HG03045 (cell line): ENCODE results near the gene PRKCQ.

Experiments
- ATAC-seq: cut with Tn5 transposase; IDR thresholded peaks from one replicate; pipeline ENCODE4 v1.9.1; 2021; ENCODE audit warnings: mild to moderate bottlenecking, moderate library complexity; ENCODE audit not compliant: unreplicated experiment

Gene PRKCQ

GRCh38 chr10:6528198-6528950, 51.7 kb downstream of the PRKCQ start:
- ATAC-seq = no peak

GRCh38 chr10:6525599-6526165, 54.4 kb downstream of the PRKCQ start:
- ATAC-seq = no peak

- ATAC-seq = no peak
Measured at GRCh38 chr10:6522230-6522629, 57.8 kb downstream of the PRKCQ start.

GRCh38 chr10:6520138-6520537, 59.9 kb downstream of the PRKCQ start:
- no peak for ATAC-seq

- ATAC-seq = no peak
Measured at GRCh38 chr10:6518791-6519429, 61.2 kb downstream of the PRKCQ start.

GRCh38 chr10:6516929-6517284, 63.2 kb downstream of the PRKCQ start:
- ATAC-seq = no peak

- ATAC-seq = no peak
Measured at GRCh38 chr10:6516281-6516928, 63.7 kb downstream of the PRKCQ start.

- no peak for ATAC-seq
Measured at GRCh38 chr10:6514844-6515780, 65.0 kb downstream of the PRKCQ start.

- no peak for ATAC-seq
Measured at GRCh38 chr10:6514180-6514579, 65.9 kb downstream of the PRKCQ start.

GRCh38 chr10:6513476-6513875, 66.6 kb downstream of the PRKCQ start:
- no peak for ATAC-seq

- ATAC-seq = no peak
Measured at GRCh38 chr10:6512182-6512581, 67.9 kb downstream of the PRKCQ start.

GRCh38 chr10:6511347-6511746, 68.7 kb downstream of the PRKCQ start:
- no peak for ATAC-seq

- no peak for ATAC-seq
Measured at GRCh38 chr10:6507311-6507710, 72.8 kb downstream of the PRKCQ start.

- ATAC-seq = no peak
Measured at GRCh38 chr10:6505300-6505699, 74.8 kb downstream of the PRKCQ start.

- no peak for ATAC-seq
Measured at GRCh38 chr10:6504296-6504695, 75.8 kb downstream of the PRKCQ start.

GRCh38 chr10:6503171-6503570, 76.9 kb downstream of the PRKCQ start:
- ATAC-seq = no peak

- no peak for ATAC-seq
Measured at GRCh38 chr10:6501931-6502330, 78.1 kb downstream of the PRKCQ start.

GRCh38 chr10:6499974-6500373, 80.1 kb downstream of the PRKCQ start:
- no peak for ATAC-seq

- no peak for ATAC-seq
Measured at GRCh38 chr10:6498771-6499170, 81.3 kb downstream of the PRKCQ start.

GRCh38 chr10:6497620-6498019, 82.5 kb downstream of the PRKCQ start:
- no peak for ATAC-seq
